Activated naive CD4-positive, alpha-beta T cell (primary cell): ENCODE data around the gene AKT3.

Experiments used
- DNase-seq, 4 experiments: peaks; one replicate each; lab custom pipeline; 2025; lab: John Stamatoyannopoulos, UW

AKT3 gene

DNA sequence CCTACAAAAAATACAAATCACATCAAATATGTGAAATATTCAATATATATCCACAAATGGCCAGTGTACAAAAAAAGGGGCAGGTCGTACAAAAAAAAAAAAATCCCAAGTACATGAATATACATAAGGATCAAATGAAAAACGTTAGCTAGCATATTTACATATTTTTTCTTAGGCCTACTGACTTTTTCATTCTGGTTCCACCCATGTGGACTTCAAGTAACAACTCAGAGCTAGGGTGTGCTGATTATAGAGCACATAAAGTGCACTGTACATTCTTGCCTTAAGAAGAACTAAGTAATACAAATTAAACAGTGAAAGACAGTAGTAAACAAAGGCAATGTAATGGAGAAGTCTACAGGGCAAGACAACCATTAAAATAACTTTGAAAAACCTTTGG lies 297.0 kb downstream of the AKT3 start:
- DNase-seq = no peak

DNA sequence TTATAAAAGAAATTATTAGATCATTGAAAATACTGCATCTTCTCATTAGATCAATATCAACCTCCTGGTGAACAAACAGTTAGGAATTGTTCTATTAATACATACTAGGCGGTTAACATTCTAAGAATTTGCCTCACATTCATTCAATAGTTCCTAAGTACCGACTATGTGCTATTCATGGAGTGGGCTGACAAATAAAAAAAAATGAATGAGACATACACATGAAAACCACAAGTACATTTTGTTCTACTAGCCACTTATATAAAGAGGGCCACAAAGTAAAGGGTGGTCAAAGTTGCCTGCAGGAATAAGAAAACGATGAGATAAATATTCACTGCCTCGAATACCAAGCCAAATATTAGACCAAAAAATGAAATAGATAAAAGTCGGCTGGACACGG lies 299.8 kb downstream of the AKT3 start:
- no peak for DNase-seq

DNA sequence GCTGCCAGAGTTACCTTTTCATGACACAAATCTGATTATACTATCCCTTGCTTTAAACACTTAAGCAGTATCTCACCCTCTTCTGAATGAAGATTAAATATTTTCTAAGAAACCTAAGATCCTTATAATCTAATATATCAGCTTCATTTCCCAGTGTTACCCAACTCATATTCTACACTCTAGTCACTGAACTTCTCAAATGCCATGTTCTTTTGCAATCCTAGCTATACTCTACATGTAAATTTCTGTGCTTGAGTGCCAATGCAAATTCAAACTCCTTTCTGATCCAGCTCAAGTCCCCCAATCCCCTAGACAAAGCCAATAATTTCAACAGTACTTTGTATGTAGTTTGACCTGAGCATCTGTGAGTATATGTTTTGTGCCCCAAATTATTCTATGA lies 300.3 kb downstream of the AKT3 start:
- DNase-seq = no peak

- no peak for DNase-seq
These were observed 300.9 kb downstream of the AKT3 start for GRCh38 chr1:243549108-243549507.

GRCh38 chr1:243548516-243548915 lies 301.5 kb downstream of the AKT3 start:
- DNase-seq = no peak

DNA sequence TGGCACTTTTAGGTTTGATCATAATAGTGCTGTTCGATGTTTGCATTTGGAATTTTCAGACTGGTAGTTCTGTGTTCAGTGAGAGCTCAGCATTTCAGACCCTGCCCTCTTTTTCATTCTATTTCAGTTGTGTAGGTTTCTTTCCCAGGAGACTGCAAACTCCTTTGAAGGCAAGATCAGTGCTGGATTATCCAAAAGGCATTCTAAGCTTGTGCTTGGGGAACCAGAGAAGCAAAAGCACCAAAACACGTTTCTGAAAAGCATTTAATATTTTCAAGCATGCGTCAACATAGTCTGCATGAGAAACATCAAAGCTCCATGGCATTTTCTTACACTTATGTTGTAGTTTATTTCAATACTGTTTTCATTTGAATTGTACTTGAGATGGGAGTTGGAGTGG lies 302.2 kb downstream of the AKT3 start:
- no peak for DNase-seq

DNA sequence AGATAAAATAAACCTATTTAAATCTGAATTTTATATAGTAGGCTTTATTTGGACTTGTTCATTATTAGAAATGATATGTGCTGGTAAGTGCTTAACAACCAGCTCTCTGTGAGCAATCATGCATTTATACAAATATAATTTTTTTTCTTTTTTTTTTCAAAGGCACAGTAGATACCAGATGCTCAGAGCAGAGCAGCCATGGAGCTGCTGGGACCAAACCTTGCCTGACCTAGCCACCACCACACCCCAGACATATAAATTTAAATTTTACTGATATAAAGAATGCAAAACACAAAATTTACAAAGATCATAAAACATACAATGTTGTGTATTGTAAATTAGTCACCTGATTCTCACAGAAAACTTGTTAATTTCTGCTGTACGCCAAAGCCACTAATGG lies 303.6 kb downstream of the AKT3 start:
- DNase-seq = no peak

GRCh38 chr1:243543501-243543900 lies 306.5 kb downstream of the AKT3 start:
- no peak for DNase-seq

- no peak for DNase-seq
These were observed 307.2 kb downstream of the AKT3 start for GRCh38 chr1:243542739-243543415.

DNA sequence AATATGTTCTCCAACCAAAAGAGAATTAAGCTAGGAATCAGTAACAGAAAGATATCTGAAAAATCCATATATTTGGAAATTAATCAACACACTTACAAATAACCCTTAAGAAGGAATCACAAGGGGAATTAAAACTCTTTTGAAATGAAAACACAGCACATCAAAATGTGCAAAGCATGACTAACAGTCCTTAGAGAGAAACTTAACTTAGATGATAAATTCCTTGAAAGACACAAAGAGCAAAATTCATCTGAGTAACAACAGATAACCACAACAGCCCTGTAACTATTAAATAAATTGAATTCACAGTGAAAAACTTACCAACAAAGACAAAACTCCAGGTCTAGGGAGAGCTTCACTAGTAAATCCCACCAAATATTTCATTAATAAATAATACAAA lies 310.4 kb downstream of the AKT3 start:
- no peak for DNase-seq

DNA sequence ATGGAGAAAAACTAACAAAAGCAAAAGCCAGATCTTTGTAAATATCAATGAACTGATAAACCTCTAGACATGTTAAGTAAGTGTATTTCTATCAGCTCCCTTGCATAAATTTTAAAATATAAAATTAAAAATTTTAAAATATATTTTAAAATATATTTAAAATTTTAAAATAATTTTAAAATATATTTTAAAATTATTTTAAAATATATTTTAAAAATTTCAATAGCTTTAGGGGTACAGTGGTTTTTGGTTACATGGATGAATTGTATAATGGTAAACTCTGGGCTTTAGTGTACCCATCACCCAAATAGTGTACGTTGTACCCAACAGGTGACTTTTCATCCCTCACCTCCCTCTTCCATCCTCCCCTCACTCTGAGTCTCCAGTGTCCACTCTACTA lies 315.0 kb downstream of the AKT3 start:
- DNase-seq = no peak

- DNase-seq = no peak
These were observed 320.5 kb downstream of the AKT3 start for GRCh38 chr1:243529512-243529911.

DNA sequence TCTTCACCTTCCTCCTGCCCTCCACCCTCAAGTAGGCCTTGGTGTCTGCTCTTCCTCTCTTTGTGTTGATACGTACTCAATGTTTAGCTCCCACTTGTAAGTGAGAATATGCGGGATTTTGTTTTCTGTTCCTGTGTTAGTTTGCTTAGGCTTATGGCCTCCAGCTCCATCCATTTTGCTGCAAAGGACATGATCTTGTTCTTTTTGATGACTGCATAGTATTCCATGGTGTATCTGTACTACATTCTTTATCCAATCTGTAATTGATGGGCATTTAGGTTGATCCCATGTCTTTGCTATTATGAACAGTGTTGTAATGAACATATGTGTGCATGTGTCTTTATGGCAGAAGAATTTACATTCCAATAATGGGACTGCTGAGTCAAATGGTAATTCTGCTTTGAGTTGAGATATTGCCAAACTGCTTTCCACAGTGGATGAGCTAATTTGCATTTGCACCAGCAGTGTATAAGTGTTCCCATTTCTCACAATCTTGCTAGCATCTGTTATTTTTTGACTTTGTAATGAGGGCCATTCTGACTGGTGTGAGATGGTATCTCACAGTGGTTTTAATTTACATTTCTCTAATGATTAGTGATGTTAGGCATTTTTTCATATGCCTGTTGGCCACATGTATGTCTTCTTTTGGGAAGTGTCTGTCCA lies 321.5 kb downstream of the AKT3 start:
- no peak for DNase-seq

- DNase-seq = no peak
These were observed 323.9 kb downstream of the AKT3 start for GRCh38 chr1:243526180-243526579.

DNA sequence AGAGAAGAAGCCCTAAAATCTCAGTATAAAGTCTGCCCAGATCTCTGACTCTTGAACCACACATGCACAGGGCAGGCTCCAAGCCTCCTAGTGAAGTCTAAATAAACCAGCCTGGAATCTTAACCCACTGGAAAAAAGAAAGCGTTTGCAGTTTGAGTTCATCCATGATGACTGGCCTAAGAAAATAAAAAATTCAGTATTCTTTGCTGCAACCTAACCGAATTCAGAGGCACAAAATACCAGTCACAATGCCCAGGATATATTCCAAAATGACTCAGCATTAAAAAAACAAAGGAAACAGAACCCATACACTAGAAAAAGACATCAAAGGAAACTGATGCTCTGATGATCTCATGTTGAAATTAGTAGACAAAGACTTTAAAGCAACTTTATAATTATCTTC lies 325.0 kb downstream of the AKT3 start:
- DNase-seq = no peak

GRCh38 chr1:243523766-243524165 lies 326.3 kb downstream of the AKT3 start:
- no peak for DNase-seq

- DNase-seq = no peak
These were observed 329.2 kb downstream of the AKT3 start for GRCh38 chr1:243520831-243521230.

- no peak for DNase-seq
These were observed 335.1 kb downstream of the AKT3 start for GRCh38 chr1:243514927-243515326.

DNA sequence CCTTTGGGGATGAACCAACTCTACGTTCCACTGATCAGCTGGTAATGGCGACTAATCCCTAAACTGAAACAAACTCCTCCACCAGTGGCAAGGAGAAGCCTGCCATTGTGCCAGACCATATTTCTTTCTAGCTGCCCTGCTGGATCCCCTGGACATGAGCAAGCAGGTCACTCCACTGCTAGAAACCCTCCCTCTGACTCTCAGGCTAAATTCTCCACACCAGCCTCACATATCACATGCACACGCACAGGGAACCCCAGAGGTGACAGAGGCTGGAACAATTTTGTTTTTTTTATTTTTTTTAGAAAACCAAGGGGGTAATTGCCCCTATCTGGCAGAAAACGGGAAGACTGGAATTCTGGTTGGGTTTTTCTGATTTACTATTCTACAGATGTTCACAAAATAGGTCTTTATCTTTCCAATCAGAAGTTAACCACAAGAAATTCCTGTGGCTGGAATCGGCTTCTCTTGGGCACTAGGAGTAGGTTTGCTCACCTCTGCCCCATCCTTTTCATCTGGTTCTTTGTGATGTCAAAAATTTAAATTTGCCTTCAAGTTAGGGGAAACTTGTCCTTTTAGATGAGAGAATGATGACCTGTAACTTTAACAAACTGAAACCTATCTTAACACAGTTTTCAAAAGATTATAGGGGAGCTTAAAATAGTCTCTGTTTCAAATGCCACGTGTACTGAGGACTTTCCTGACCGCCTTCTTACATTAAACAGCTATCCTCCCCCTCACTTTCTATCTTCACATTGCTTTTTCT lies 336.1 kb downstream of the AKT3 start:
- no peak for DNase-seq

DNA sequence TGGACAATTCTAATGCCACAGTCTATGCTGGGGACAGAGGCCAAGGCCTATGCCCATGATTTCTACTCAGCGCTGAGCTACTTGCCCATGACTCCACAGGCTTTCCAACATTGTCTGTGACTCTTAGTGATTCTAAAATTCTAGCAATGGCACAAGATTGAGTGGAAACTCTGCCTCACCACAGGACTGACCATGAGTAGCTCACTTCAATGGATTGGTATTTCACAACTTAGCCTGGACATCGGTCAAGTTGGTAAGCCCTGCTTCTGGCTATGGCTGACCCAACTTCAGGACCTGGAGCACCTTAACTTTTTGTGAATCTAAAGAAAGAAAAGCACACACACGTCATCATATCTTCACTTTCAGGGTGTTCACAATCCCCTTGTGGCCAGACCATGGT lies 339.1 kb downstream of the AKT3 start:
- DNase-seq = no peak

- no peak for DNase-seq
These were observed 341.1 kb downstream of the AKT3 start for GRCh38 chr1:243508943-243509342.

GRCh38 chr1:243508303-243508713 lies 341.7 kb downstream of the AKT3 start:
- DNase-seq = peak in 2 of 4 experiments; percentile 22 to 36

DNA sequence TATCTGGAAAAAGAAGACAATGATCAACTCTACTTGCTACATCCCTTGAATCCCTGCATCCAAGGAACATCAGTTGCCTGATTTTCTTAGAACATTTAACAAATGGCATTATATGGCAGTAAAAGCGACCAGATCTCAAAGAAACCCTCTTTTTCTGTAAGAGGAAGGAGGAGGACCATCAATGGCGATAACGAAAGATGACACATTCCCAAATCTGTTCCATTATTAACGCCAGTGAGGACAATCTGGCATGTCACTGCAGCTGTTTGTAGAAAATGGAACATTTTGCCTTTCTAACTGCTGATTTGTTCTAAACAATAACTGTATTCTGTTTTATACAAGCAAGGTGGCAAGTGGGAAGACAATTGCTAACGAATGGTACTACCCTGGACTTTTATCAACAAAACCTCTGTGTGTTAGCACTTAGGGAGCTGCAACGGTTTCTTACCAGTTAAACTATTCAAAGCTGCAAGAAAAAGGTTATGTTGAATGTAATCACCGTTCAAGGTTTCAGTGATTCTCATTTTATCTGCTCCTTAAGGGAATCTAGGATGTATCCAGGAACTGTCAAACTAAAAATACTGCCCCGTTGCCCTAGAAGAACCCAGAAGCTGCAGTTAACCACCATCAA lies 342.3 kb downstream of the AKT3 start:
- no peak for DNase-seq
